Kidney epithelial cell (primary cell): ENCODE data around the gene ZNF423. TPM values are rescaled to one million over a fixed set of nuclear protein-coding genes. Genes with fewer than 3 reads are reported as not detected.

Source experiments
- DNase-seq: peaks from one replicate; pipeline ENCODE4 v3.0.0-alpha.2; 2010; ENCODE audit warnings: low read depth
- H3K27me3 ChIP-seq: 2 replicates; pipeline ENCODE4 v1.6.0; 2011; ENCODE audit warnings: low read length; ENCODE audit not compliant: control insufficient read depth, insufficient read depth
- H3K36me3 ChIP-seq: 2 replicates; pipeline ENCODE4 v1.5.1; 2011; ENCODE audit warnings: low read length; ENCODE audit not compliant: control insufficient read depth, insufficient read depth
- H3K4me3 ChIP-seq: 2 replicates; pipeline ENCODE4 v1.5.1; 2011; ENCODE audit warnings: low read depth, mild to moderate bottlenecking, control low read depth, low read length
- total RNA-seq: library from RNA; depleted of rRNA; stranded (reverse); fragments of >200 nt; gene quantifications from 2 replicates; pipeline ENCODE4 v1.2.3, GENCODE V29; 2015
- TF ChIP-seq, protein P1 (sequence below): IDR thresholded peaks from 2 replicates; pipeline ENCODE4 v1.5.1; 2011; ENCODE audit warnings: mild to moderate bottlenecking, moderate library complexity, low read length, control low read depth, inconsistent platforms; ENCODE audit not compliant: insufficient read depth, poor library complexity, severe bottlenecking

Gene ZNF423
- total RNA-seq, 1 donor from 2014 or later = 3.6 TPM

DNA sequence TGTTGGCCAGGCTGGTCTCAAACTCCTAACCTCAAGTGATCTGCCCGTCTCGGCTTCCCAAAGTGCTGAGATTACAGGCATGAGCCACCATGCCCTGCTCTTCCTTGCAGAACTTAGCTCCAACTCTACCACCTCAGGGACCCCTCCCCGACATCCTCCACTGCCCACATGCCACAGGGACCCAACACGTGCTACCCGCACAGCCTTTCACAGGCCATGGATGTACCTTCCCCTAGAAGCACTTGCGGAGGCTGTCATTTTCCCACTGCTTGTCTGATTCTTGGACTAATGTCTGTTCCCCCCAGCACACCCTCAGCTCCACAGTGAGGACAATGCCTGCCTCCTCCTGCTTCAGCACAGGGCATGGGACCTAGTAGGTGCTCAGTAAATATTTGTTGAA is 147.4 kb downstream of the ZNF423 start:
- DNase-seq = no peak
- TF ChIP-seq, protein P1, sequence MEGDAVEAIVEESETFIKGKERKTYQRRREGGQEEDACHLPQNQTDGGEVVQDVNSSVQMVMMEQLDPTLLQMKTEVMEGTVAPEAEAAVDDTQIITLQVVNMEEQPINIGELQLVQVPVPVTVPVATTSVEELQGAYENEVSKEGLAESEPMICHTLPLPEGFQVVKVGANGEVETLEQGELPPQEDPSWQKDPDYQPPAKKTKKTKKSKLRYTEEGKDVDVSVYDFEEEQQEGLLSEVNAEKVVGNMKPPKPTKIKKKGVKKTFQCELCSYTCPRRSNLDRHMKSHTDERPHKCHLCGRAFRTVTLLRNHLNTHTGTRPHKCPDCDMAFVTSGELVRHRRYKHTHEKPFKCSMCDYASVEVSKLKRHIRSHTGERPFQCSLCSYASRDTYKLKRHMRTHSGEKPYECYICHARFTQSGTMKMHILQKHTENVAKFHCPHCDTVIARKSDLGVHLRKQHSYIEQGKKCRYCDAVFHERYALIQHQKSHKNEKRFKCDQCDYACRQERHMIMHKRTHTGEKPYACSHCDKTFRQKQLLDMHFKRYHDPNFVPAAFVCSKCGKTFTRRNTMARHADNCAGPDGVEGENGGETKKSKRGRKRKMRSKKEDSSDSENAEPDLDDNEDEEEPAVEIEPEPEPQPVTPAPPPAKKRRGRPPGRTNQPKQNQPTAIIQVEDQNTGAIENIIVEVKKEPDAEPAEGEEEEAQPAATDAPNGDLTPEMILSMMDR = no peak
- Histone ChIP-seq H3K36me3 (no peaks in the 10 kb centered on the region), H3K4me3 (no peak overlapping the region), H3K27me3 (no peaks in the 10 kb centered on the region)

DNA sequence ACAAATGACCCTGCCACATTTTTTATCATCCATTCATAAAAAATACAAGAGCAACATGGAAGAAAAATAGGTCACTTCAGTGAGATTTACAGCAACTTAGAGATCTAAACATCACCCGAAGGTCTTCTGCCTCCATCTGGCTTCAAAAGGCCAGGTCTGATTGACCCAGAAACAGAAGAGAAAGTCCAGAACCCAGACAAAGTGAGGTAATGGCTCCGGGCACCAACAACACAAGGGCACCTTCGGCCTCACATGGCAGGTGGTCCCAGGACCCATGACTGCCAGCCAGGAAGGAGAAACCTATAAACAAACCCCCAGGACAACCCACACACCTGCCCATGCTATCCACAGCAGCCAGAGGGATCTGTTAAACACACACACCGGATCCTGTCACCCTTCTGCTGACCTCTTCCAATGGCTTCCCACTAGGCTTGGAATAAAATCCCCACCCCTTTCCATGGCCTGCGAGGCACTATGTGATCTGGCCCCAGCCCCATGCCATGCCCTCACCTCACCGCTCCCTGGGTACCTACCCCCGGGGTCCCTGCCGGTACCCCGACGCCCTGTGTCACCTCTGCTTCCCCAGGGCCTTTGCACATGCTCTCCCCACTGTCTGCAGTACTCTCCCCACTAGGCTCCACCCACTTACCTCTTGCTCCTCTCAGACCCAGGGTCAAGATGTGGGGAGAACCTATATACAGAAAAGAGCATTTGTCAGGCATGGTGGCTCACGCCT is 149.1 kb downstream of the ZNF423 start:
- no peaks in the 10 kb centered on the region for H3K36me3 ChIP-seq
- DNase-seq = no peak
- H3K4me3 ChIP-seq = no peak overlapping the region
- peaks cover 2% of the 10 kb centered on the region for H3K27me3 ChIP-seq
- TF ChIP-seq, protein P1 = no peak

DNA sequence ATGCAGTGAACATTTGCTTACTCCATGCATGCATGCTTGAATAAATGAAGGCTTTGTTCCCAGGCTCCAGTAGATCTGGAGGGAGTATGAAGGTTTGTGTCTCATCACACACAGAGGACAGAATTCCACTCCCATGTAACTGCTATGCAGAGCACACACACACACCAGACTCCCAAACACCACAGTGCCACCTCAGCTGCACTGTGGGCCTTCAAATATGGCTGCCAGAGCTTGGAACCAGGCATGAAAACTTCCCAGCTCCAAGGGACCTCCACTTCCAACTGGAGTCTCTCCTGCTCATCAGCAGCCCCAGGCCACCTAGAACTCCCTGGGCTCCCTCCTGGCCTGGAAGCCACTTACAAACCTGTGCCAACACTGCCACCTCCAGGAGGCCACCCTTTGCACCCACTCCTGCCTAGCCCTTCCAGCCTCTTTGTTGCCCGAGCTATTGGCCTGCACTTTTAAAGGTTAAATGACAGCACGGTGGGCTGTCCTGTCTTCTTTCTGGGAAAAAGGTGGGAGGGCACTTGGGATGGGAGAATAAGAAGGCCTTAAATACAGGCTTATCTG is 151.2 kb downstream of the ZNF423 start:
- no peak overlapping the region for H3K4me3 ChIP-seq
- no peaks in the 10 kb centered on the region for H3K36me3 ChIP-seq
- DNase-seq = no peak
- TF ChIP-seq, protein P1 = no peak
- peaks cover 4% of the 10 kb centered on the region for H3K27me3 ChIP-seq

DNA sequence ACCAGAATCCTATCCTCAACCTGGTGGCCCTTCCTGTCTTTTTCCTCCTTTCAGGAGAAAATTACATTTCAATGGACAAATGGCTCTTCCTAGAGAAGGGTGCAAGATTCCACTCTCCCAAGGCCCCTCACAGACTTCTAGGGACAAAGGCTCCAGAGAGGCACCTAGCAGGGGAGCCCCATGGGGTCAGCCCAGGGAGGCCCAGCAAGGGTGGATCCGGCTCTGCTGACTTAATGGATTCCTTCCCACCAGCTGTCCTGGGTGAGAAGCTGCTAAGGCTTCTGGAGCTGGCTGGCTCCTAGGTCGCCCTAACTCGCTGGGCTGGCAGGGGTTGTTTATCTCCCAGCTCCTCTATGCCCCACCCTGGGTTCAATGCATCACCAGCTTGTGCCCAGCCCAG is 152.4 kb downstream of the ZNF423 start:
- H3K4me3 ChIP-seq = no peak overlapping the region
- no peak for DNase-seq

DNA sequence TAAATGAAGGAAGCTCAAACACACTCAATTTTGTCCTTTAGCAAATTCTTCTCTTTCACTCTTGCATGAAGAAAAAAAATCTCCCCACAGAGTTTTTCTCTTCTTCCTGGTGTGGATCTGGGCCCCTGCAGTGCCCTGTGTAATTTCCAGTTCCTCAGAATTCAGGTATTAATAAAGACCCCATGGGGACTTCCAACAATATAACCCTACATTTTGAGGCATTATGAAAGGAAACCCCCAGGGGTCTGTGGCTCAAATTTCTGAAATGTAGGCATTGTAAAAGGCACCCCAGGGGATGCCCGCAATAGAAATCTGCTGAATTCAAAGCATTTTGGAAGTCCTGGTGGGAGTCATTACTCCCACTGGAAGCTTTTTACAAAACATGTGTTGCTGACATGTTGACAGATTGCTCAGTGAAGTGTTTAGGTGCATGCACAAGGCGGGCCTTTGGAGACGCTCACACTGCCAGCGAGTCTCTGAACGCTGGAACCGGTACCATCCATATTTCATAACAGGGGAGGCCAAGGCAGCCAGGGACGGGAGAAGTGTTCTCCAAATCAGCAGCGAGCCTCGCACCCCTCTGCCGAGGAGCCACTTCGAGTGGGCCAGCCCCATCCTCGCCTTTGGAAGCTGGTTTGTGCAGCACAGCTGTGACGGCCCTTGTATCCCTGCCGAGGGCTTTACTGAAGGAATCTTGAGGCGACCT is 154.0 kb downstream of the ZNF423 start:
- DNase-seq = no peak
- no peak overlapping the region for H3K4me3 ChIP-seq

More for the DNA sequence above, 152.4 kb downstream of the ZNF423 start:
- Histone ChIP-seq H3K27me3 (peaks cover 4% of the 10 kb centered on the region), H3K36me3 (no peaks in the 10 kb centered on the region)
- TF ChIP-seq, protein P1 = no peak

More for the DNA sequence above, 154.0 kb downstream of the ZNF423 start:
- Histone ChIP-seq H3K36me3 (no peaks in the 10 kb centered on the region), H3K27me3 (peaks cover 4% of the 10 kb centered on the region)
- TF ChIP-seq, protein P1 = no peak
